Cardiac fibroblast (primary cell): ENCODE data around the gene ATR.
A peak's percentile ranks its signal among the peaks of the same experiment; 100 is the strongest.

ENCODE experiments used
- DNase-seq, 2 donors: peaks; one replicate each; pipeline versions ENCODE4 v3.0.0 to v3.0.0-alpha.2; 2010; ENCODE audit warnings: low read depth in 2 of 2
- H3K4me3 ChIP-seq, 2 donors: replicated peaks in 1 of 2; 1 replicate in 1 of 2; 2 replicates in 1 of 2; pipeline ENCODE4 v1.5.1; 2011; ENCODE audit warnings: low read depth in 2 of 2, low read length in 2 of 2, mild to moderate bottlenecking in 2 of 2, moderate library complexity in 1 of 2
- CTCF ChIP-seq: IDR thresholded peaks from one replicate; pipeline ENCODE4 v1.5.1; 2011; ENCODE audit warnings: low read depth, mild to moderate bottlenecking, low read length, inconsistent platforms

Gene ATR

GRCh38 chr3:142484912-142485435, 93.6 kb downstream of the ATR start:
- H3K4me3 ChIP-seq: no peak overlapping the region
- no peak for TF ChIP-seq CTCF
- no peak for DNase-seq

DNA sequence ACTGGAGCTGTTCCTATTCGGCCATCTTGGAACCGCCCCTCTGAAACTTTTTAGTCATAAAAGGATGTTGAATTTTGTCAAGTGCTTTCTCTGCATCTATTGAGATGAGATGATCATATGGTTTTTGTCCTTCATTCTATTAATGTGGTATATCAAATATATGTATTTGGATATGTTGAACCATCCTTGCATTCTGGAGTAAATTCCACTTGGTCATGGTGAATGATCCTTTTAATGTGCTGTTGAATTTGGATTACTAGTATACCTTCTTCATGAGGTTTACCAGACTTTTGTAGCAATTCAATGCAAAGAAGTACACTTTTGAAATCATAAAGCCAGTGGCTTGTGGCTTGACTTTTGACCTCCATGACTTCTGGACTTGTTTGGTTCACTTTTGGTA, 97.3 kb downstream of the ATR start:
- H3K4me3 ChIP-seq: no peak overlapping the region

DNA sequence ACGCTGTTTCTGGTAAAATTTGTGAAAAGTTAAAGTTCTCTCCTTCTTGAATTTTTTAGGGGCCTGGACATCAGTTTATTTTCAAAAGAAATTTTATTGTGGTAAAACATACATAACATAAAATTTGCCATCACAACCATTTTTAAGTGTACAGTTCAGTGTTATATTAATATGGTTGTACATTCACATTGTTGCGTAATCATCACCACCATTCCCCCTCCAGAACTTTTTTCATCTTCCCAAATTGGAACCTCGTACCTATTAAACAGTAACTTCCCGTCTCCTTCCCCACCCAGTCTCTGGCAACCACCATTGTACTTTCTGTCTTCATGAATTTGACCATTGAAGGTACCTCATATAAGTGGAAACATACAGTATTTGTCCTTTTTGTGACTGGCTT, 107.7 kb downstream of the ATR start:
- no peak for TF ChIP-seq CTCF

More for the DNA sequence above, 97.3 kb downstream of the ATR start:
- TF ChIP-seq CTCF: no peak
- DNase-seq: no peak

GRCh38 chr3:142468456-142468855, 110.1 kb downstream of the ATR start:
- TF ChIP-seq CTCF: no peak
- no peak for DNase-seq
- H3K4me3 ChIP-seq: no peak overlapping the region

More for the DNA sequence above, 107.7 kb downstream of the ATR start:
- no peak for DNase-seq
- no peak overlapping the region for H3K4me3 ChIP-seq

GRCh38 chr3:142467768-142468167, 110.8 kb downstream of the ATR start:
- no peak for DNase-seq
- TF ChIP-seq CTCF: no peak
- H3K4me3 ChIP-seq: no peak overlapping the region

- no peak overlapping the region for H3K4me3 ChIP-seq
- DNase-seq: no peak
- TF ChIP-seq CTCF: no peak
These were observed 117.8 kb downstream of the ATR start for GRCh38 chr3:142460689-142461088.

DNA sequence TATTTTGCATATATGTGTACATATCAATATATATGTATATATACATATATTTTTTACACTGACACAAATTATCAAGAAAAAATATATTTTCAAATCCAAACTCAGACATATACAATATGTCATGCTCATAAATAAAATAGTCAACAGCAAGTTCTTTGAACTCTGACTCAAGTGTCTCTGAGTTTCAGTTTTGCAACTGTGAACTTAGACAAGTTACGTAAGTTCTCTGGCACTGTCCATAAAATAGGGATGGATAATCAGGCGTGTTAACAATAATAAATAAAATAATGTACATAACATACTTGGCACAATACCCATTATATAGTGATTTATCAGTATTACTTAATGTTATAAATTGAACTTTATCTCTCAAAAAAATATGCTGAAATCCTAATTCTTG, 118.6 kb downstream of the ATR start:
- no peak for TF ChIP-seq CTCF
- no peak overlapping the region for H3K4me3 ChIP-seq
- DNase-seq: peak; percentile 19 to 34
